Gastrocnemius medialis (tissue), 4 donors: ENCODE data around the gene SCAP. TPM values are rescaled to one million over a fixed set of nuclear protein-coding genes. Genes with fewer than 3 reads are reported as not detected.

Experiments
- ATAC-seq, 2 donors: fragments of 150-250 bp; one replicate each; pipeline ENCODE4 v1.9.1; 2016
- DNase-seq, 2 donors: peaks; one replicate each; pipeline ENCODE4 v3.0.0-alpha.2; 2019
- H3K27ac ChIP-seq, 4 donors: fragments of 200-600 bp; sonication (generic); 1 replicate in 1 of 4; 2 replicates in 3 of 4; pipeline ENCODE4 v1.5.1; 2016 to 2018; ENCODE audit warnings: mild to moderate bottlenecking in 2 of 4, moderate library complexity in 1 of 4
- H3K27me3 ChIP-seq, 3 donors: fragments of 200-600 bp; sonication (generic) in 2 of 3; 1 replicate in 1 of 3; 2 replicates in 2 of 3; pipeline versions ENCODE4 v1.5.1 to v1.6.0; 2016 to 2019; ENCODE audit warnings: mild to moderate bottlenecking in 1 of 3, moderate library complexity in 1 of 3
- H3K36me3 ChIP-seq, 2 donors: fragments of 200-600 bp; sonication (generic) in 1 of 2; one replicate each; pipeline ENCODE4 v1.5.1; 2017 to 2018
- H3K4me1 ChIP-seq, 2 donors: fragments of 200-600 bp; sonication (generic) in 1 of 2; one replicate each; pipeline ENCODE4 v1.5.1; 2016 to 2017; ENCODE audit warnings: mild to moderate bottlenecking in 2 of 2
- H3K4me3 ChIP-seq, 4 donors: fragments of 200-600 bp; sonication (generic) in 3 of 4; 1 replicate in 1 of 4; 2 replicates in 3 of 4; pipeline ENCODE4 v1.5.1; 2016 to 2019; ENCODE audit warnings: mild to moderate bottlenecking in 2 of 4
- H3K9me3 ChIP-seq, 3 donors: fragments of 200-600 bp; sonication (generic) in 2 of 3; 1 replicate in 1 of 3; 2 replicates in 2 of 3; pipeline ENCODE4 v1.5.1; 2016 to 2019
- CTCF ChIP-seq, 5 experiments: fragments of 450-650 bp in 3 of 5; fragments of 200-600 bp in 2 of 5; sonication (generic) in 2 of 5; IDR thresholded peaks in 4 of 5; conservative IDR thresholded peaks in 1 of 5; 1 replicate in 4 of 5; 2 replicates in 1 of 5; pipeline ENCODE4 v1.5.1; 2016 to 2019; ENCODE audit warnings: antibody characterized with exemption in 5 of 5, mild to moderate bottlenecking in 3 of 5, moderate library complexity in 3 of 5
- POLR2A ChIP-seq, 2 donors: fragments of 450-650 bp; IDR thresholded peaks; one replicate each; pipeline ENCODE4 v1.6.1; 2017; ENCODE audit warnings: antibody characterized with exemption in 2 of 2, mild to moderate bottlenecking in 2 of 2, moderate library complexity in 2 of 2
- in situ Hi-C, 4 donors: fragments of 200-750 bp; cut with MboI; loops; one replicate each; pipeline versions ENCODE4 v1.15.0 to v1.8.0; 2017; ENCODE audit warnings: low sequenced_read_pairs in 4 of 4
- intact Hi-C: fragments of 100-400 bp; cut with DNase I; formaldehyde crosslinking; loops from one replicate; pipeline ENCODE4 v1.15.1; 2023; ENCODE audit warnings: low total_unique reads
- total RNA-seq, 4 donors: library from RNA; depleted of rRNA; stranded (reverse); fragments of >200 nt; gene quantifications; one replicate each; pipeline versions ENCODE4 v1.1.0 to v1.2.3, GENCODE V29; 2016

The SCAP gene
- total RNA-seq, 4 donors from 2014 or later = 38.2 to 48.1 (median 42.8) TPM

DNA sequence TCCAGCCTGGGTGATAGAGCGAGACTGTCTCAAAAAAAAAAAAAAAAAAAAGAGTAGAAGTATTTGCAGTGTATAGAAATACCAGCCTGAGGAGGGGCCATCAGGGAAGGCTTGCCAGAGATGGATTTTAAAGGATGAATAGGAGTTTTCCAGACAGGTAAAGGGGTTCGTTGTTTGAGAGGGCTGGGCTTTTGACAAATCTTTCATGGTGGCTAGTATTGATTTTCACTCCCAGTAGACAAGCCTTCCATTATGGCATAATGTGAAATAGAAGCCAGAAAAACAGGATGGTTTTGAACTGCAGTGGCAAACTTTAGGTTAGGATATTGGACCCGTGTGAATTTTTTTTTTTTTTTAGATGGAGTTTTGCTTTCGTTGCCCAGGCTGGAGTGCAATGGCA lies 91.3 kb downstream of the SCAP start:
- in situ Hi-C loops = no loop called here
- Histone ChIP-seq H3K4me3 (no peak overlapping the region), H3K9me3 (no peaks in the 10 kb centered on the region), H3K27me3 (no peaks in the 10 kb centered on the region), H3K4me1 (peaks cover 48 to 52% of the 10 kb centered on the region in 2 donors), H3K27ac (no peak overlapping the region), H3K36me3 (peaks cover 0 to 5% of the 10 kb centered on the region in 2 donors)
- no peak for ATAC-seq
- DNase-seq = no peak
- intact Hi-C loops = no loop called here
- no peak for TF ChIP-seq POLR2A (IDR thresholded peaks at IDR 0.05)
- no peak for TF ChIP-seq CTCF (IDR thresholded peaks at IDR 0.05 in 4 of 5, conservative IDR thresholded peaks at IDR 0.05 in 1 of 5)

- Histone ChIP-seq H3K4me1 (peaks cover 44 to 53% of the 10 kb centered on the region in 2 donors), H3K27me3 (no peaks in the 10 kb centered on the region), H3K9me3 (no peaks in the 10 kb centered on the region), H3K27ac (peak overlapping the region; percentile 96 to 100 (median 97)), H3K4me3 (peak overlapping the region; percentile 85 to 100 (median 94)), H3K36me3 (no peaks in the 10 kb centered on the region)
- in situ Hi-C loops = no loop called here
- intact Hi-C loops = loop anchor here (2.0 kb wide), 2 partner anchors 61 to 99 kb away; partner anchors contain the start of genes KIF9 and KLHL18
- ATAC-seq = peak; percentile 54 to 55
- TF ChIP-seq POLR2A (IDR thresholded peaks at IDR 0.05) (no peak), CTCF (IDR thresholded peaks at IDR 0.05 in 4 of 5, conservative IDR thresholded peaks at IDR 0.05 in 1 of 5) (peak in 1 of 5 experiments; percentile 0)
- peak; percentile 60 to 74 for DNase-seq
These were observed 94.2 kb downstream of the SCAP start for GRCh38 chr3:47381317-47382157.

DNA sequence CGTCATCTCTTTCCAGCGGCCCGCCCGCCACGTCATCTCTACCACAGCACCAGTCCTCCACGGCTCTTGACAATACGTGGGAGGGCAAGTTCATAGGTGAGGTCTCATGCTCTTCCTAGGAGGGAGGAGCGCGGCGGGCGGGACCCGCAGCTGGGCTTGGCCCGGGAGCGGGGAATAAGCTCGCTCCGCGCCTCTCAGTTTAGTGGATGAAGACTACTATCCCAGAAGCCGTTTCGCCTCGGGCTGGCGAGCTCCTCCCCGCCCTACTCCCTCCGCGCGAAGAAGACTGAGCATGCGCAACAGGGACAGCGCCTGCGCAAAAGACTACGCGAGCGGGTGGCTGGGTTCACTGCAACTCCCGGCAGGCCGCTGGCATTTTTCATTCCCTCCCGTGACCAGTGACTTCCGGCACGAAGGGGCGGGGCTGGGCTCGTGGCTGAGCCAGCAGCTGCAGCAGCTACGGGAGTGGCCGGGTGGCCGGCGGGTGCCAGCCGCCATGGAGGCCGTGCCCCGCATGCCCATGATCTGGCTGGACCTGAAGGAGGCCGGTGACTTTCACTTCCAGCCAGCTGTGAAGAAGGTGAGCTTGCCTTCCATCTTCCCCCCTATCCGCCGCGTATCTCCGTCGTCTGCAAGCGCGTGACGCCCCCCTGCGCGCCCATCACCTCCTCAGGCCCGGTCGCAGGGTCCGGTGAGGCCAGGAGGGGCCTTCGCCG lies 95.0 kb downstream of the SCAP start, which contains the start of gene PTPN23:
PTPN23 (plus strand) TSS at position 421 of the 716 bp plus-strand sequence; CDS start at position 497, 76 bp downstream.
- peaks cover 39 to 46% of the 10 kb centered on the region in 2 donors for H3K4me1 ChIP-seq
- H3K27ac ChIP-seq = peak within 1 kb of the TSS; percentile 96 to 100 (median 97)
- intact Hi-C loops (loop anchor here (1.0 to 2.0 kb wide), 3 partner anchors 62 to 98 kb away; partner anchors contain the start of genes KIF9, KLHL18 and SCAP), in situ Hi-C loops (no loop called here)
- ATAC-seq = peak; percentile 94 to 96
- H3K27me3 ChIP-seq = no peaks in the 10 kb centered on the region
- H3K9me3 ChIP-seq = no peaks in the 10 kb centered on the region
- peak; percentile 99 for DNase-seq
- peak in 1 of 5 experiments; percentile 12 for TF ChIP-seq CTCF (IDR thresholded peaks at IDR 0.05 in 4 of 5, conservative IDR thresholded peaks at IDR 0.05 in 1 of 5)
- peak; percentile 97 to 99 for TF ChIP-seq POLR2A (IDR thresholded peaks at IDR 0.05)
- no peaks in the 10 kb centered on the region for H3K36me3 ChIP-seq
- H3K4me3 ChIP-seq = peak within 1 kb of the TSS; percentile 85 to 100 (median 94)

DNA sequence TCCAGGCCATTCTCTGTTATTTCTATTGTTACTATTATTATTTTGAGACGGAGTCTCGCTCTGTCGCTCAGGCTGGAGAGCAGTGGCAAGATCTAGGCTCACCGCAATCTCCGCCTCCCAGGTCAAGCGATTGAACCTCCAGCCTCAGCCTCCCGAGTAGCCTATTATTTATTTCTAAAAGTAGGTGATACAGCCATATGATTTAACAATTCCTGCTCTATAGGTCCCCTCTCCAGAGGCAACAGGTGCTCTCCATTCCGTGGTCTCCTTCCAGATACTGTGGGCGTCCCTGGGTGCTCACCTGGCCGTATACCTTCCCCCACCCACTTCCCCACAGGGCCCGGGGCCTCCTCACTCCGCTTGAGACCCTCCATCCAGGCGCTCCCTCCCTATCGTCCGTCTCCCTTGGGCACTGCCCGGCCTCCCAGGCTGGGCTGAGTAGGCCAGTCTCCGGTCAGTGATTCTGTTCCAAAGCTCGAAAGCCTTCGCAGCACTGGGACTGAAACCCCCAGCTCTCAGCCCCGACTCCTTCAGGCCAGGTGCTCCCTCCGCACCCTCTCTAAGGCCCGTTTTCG lies 95.6 kb downstream of the SCAP start:
- intact Hi-C loops (loop anchor here (1.0 to 2.0 kb wide), 3 partner anchors 63 to 97 kb away; partner anchors contain the start of genes KIF9, KLHL18 and SCAP), in situ Hi-C loops (no loop called here)
- Histone ChIP-seq H3K27me3 (no peaks in the 10 kb centered on the region), H3K4me3 (peak overlapping the region; percentile 84 to 100 (median 94)), H3K36me3 (no peaks in the 10 kb centered on the region), H3K9me3 (no peaks in the 10 kb centered on the region), H3K27ac (peak overlapping the region; percentile 96 to 100 (median 97)), H3K4me1 (peaks cover 34 to 40% of the 10 kb centered on the region in 2 donors)
- DNase-seq (no peak), ATAC-seq (peak in 1 of 2 donors; percentile 22)
- no peak for TF ChIP-seq POLR2A (IDR thresholded peaks at IDR 0.05)
- no peak for TF ChIP-seq CTCF (IDR thresholded peaks at IDR 0.05 in 4 of 5, conservative IDR thresholded peaks at IDR 0.05 in 1 of 5)
